Kidney (tissue), 14 donors: ENCODE results near the gene GRIA1. TPM values are rescaled to one million over a fixed set of nuclear protein-coding genes. Genes with fewer than 3 reads are reported as not detected.

Source experiments
- DNase-seq, 5 donors: peaks; one replicate each; pipeline ENCODE4 v3.0.0-alpha.2; 2013 to 2020
- FAIRE-seq: peaks from 2 replicates; lab custom pipeline; 2012; peaks lifted over from hg19 to GRCh38; lab: Jason Lieb, UNC
- H3K27ac ChIP-seq, 2 donors: one replicate each; pipeline ENCODE4 v1.7.0; 2013; ENCODE audit warnings: low read depth in 2 of 2, low read length in 2 of 2, inconsistent platforms in 1 of 2
- H3K27me3 ChIP-seq: one replicate; pipeline ENCODE4 v1.7.1; 2013; ENCODE audit warnings: low read length, inconsistent platforms; ENCODE audit not compliant: control insufficient read depth, insufficient read depth
- H3K36me3 ChIP-seq, 3 donors: one replicate each; pipeline versions ENCODE4 v1.7.0 to v1.7.1; 2013; ENCODE audit warnings: low read length in 3 of 3, control low read depth in 1 of 3, inconsistent platforms in 1 of 3; ENCODE audit not compliant: insufficient read depth in 3 of 3, control insufficient read depth in 2 of 3
- H3K4me1 ChIP-seq, 3 donors: one replicate each; pipeline versions ENCODE4 v1.7.0 to v1.7.1; 2013; ENCODE audit warnings: low read length in 3 of 3, inconsistent platforms in 1 of 3, low read depth in 1 of 3; ENCODE audit not compliant: control insufficient read depth in 2 of 3, insufficient read depth in 2 of 3
- H3K4me3 ChIP-seq, 3 donors: one replicate each; pipeline versions ENCODE4 v1.7.0 to v1.8.1; 2013; ENCODE audit warnings: low read length in 3 of 3, control low read depth in 1 of 3, inconsistent platforms in 1 of 3
- H3K9ac ChIP-seq, 3 donors: one replicate each; pipeline versions ENCODE4 v1.7.0 to v1.7.1; 2013; ENCODE audit warnings: low read length in 3 of 3, control low read depth in 1 of 3, inconsistent platforms in 1 of 3
- H3K9me3 ChIP-seq, 3 donors: one replicate each; pipeline versions ENCODE4 v1.7.0 to v1.7.1; 2013; ENCODE audit warnings: low read length in 3 of 3, control low read depth in 1 of 3, inconsistent platforms in 1 of 3; ENCODE audit not compliant: control insufficient read depth in 2 of 3, insufficient read depth in 1 of 3
- intact Hi-C: fragments of 100-400 bp; cut with DNase I; formaldehyde crosslinking; loops from one replicate; pipeline ENCODE4 v1.11.1; 2022
- polyA plus RNA-seq: library from polyadenylated mRNA; stranded (reverse); fragments of 350-450 nt; fragmentation: Illumina TruSeq; extraction: RNeasy Lipid Tissue Mini Kit (QIAGEN cat#74804); gene quantifications from one replicate; pipeline ENCODE4 v1.2.3, GENCODE V29; 2014; ENCODE audit warnings: low read depth, low replicate concordance; ENCODE audit not compliant: insufficient read depth
- total RNA-seq: library from RNA; stranded (reverse); fragmentation: NEBNext Ultra II Directional; extraction: Animal tissue kit (Norgen Biotek cat#: 25700); gene quantifications from one replicate; pipeline ENCODE4 v1.2.1, GENCODE V29; 2021
- TF ChIP-seq, protein P1 (sequence below): IDR thresholded peaks from 3 replicates; pipeline ENCODE4 v1.5.1; 2012; ENCODE audit warnings: mild to moderate bottlenecking, moderate library complexity, borderline replicate concordance; ENCODE audit not compliant: insufficient read depth; ENCODE audit errors: extremely low read depth
- donor health status: control.
- donor health status: control.
- donor health status: control.
- donor health status: control.
- donor health status: control.
- donor health status: DM: yes; HTN: yes; CAD: no.
- donor health status: Normal renal cell carcinoma (clear cell type).

The GRIA1 gene
- total and polyA plus RNA-seq, 2 donors from 2014 or later, result 0.50 TPM; not detected in 1

- Histone ChIP-seq H3K9me3 (peaks cover 0 to 4% (median 0%) of the 10 kb centered on the region in 3 donors), H3K27ac (no peak overlapping the region), H3K4me1 (no peaks in the 10 kb centered on the region), H3K9ac (no peak overlapping the region), H3K27me3 (no peaks in the 10 kb centered on the region), H3K36me3 (no peaks in the 10 kb centered on the region), H3K4me3 (no peak overlapping the region)
- TF ChIP-seq, protein P1, sequence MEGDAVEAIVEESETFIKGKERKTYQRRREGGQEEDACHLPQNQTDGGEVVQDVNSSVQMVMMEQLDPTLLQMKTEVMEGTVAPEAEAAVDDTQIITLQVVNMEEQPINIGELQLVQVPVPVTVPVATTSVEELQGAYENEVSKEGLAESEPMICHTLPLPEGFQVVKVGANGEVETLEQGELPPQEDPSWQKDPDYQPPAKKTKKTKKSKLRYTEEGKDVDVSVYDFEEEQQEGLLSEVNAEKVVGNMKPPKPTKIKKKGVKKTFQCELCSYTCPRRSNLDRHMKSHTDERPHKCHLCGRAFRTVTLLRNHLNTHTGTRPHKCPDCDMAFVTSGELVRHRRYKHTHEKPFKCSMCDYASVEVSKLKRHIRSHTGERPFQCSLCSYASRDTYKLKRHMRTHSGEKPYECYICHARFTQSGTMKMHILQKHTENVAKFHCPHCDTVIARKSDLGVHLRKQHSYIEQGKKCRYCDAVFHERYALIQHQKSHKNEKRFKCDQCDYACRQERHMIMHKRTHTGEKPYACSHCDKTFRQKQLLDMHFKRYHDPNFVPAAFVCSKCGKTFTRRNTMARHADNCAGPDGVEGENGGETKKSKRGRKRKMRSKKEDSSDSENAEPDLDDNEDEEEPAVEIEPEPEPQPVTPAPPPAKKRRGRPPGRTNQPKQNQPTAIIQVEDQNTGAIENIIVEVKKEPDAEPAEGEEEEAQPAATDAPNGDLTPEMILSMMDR, result no peak
- no peak for FAIRE-seq
- intact Hi-C loops, result no loop called here
- DNase-seq, result no peak
Observed at GRCh38 chr5:153753645-153754432, 263.4 kb downstream of the GRIA1 start.

DNA sequence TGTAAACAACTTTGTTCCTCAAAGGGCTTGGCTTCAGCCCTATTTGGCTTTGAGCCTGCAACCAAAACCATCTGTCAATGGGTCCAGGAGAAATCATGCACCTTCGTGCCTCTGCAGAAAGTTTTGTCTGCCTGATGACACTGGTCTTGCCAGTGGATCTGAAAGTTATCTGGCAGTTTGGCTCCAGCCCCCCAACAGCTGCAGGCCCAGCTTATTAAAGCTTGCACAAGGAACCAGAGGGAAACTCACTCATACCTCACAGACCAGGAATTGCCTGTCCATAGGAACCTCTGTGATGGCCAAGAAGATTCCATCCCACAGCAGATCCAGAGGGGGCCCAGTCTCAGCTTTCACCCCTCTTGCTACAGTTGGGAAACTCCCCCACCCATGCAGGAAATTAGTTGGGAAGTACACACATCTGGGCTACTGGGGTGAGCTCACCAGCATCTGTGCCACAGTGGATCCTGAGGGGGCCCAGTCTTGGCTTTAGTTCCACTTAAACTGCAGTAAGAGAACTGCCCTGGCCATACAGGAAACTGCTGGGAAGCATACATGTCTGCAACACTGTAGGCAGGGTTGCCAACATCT is 265.5 kb downstream of the GRIA1 start:
- Histone ChIP-seq H3K27me3 (no peaks in the 10 kb centered on the region), H3K4me3 (no peak overlapping the region), H3K36me3 (no peaks in the 10 kb centered on the region), H3K9me3 (peaks cover 0 to 4% (median 0%) of the 10 kb centered on the region in 3 donors), H3K4me1 (no peaks in the 10 kb centered on the region), H3K27ac (no peak overlapping the region), H3K9ac (no peak overlapping the region)
- no peak for DNase-seq
- intact Hi-C loops, result no loop called here
- FAIRE-seq, result no peak
- TF ChIP-seq, protein P1, result no peak

- no peak overlapping the region for H3K4me3 ChIP-seq
- intact Hi-C loops, result no loop called here
- H3K9ac ChIP-seq, result no peak overlapping the region
- no peaks in the 10 kb centered on the region for H3K27me3 ChIP-seq
- H3K27ac ChIP-seq, result no peak overlapping the region
- DNase-seq (no peak), FAIRE-seq (no peak)
- H3K4me1 ChIP-seq, result no peaks in the 10 kb centered on the region
- peaks cover 0 to 4% (median 0%) of the 10 kb centered on the region in 3 donors for H3K9me3 ChIP-seq
- TF ChIP-seq, protein P1, result no peak
- no peaks in the 10 kb centered on the region for H3K36me3 ChIP-seq
Observed at GRCh38 chr5:153756540-153756939, 266.1 kb downstream of the GRIA1 start.
